GM21447 (cell line): Measurements from ENCODE around the gene ZBTB45.
"Not testable (repeated sequence)": the region's sequence is repeated elsewhere in the genome, so short reads cannot be mapped to it uniquely, and the experiment has no call there.

Source experiments
- ATAC-seq: cut with Tn5 transposase; IDR thresholded peaks from one replicate; pipeline ENCODE4 v1.9.1; 2021; ENCODE audit not compliant: unreplicated experiment

ZBTB45 gene

GRCh38 chr19:58513213-58513693, 6.4 kb downstream of the ZBTB45 start:
- ATAC-seq: no peak

GRCh38 chr19:58511353-58512208, 8.0 kb downstream of the ZBTB45 start, which contains the start of gene SLC27A5:
TSS of gene SLC27A5 (minus strand) at chr19:58511992. CDS start at chr19:58511955, 37 bp downstream.
- ATAC-seq: no peak

GRCh38 chr19:58510084-58510862, 9.3 kb downstream of the ZBTB45 start:
- ATAC-seq: no peak

GRCh38 chr19:58509731-58510083, 9.9 kb downstream of the ZBTB45 start:
- ATAC-seq: no peak

- ATAC-seq: not testable (repeated sequence)
These were observed 11.9 kb downstream of the ZBTB45 start for GRCh38 chr19:58507602-58508223.

- no peak for ATAC-seq
These were observed 19.4 kb downstream of the ZBTB45 start for GRCh38 chr19:58500242-58500641.

- peak; percentile 93 for ATAC-seq
These were observed 20.3 kb downstream of the ZBTB45 start for GRCh38 chr19:58499021-58499927.

GRCh38 chr19:58498316-58499020, 21.1 kb downstream of the ZBTB45 start:
- ATAC-seq: no peak

GRCh38 chr19:58497634-58498170, 21.9 kb downstream of the ZBTB45 start:
- ATAC-seq: no peak

GRCh38 chr19:58492265-58492664, 27.3 kb downstream of the ZBTB45 start:
- ATAC-seq: no peak

- ATAC-seq: no peak
These were observed 28.2 kb downstream of the ZBTB45 start for GRCh38 chr19:58491393-58491792.

GRCh38 chr19:58484349-58484748, 35.3 kb downstream of the ZBTB45 start:
- ATAC-seq: not testable (repeated sequence)

GRCh38 chr19:58483776-58484175, 35.8 kb downstream of the ZBTB45 start:
- ATAC-seq: no peak

GRCh38 chr19:58482372-58482771, 37.2 kb downstream of the ZBTB45 start:
- ATAC-seq: no peak

GRCh38 chr19:58480831-58481230, 38.8 kb downstream of the ZBTB45 start:
- no peak for ATAC-seq

- ATAC-seq: no peak
These were observed 39.2 kb downstream of the ZBTB45 start for GRCh38 chr19:58480481-58480830.

GRCh38 chr19:58479736-58480480, 39.7 kb downstream of the ZBTB45 start:
- no peak for ATAC-seq

- no peak for ATAC-seq
These were observed 40.3 kb downstream of the ZBTB45 start for GRCh38 chr19:58479303-58479702.

- no peak for ATAC-seq
These were observed 41.7 kb downstream of the ZBTB45 start for GRCh38 chr19:58477871-58478270.
